Activated gamma-delta T cell (primary cell): ENCODE measurements around the gene FBXO21.
"Not testable (repeated sequence)": the region's sequence is repeated elsewhere in the genome, so short reads cannot be mapped to it uniquely, and the experiment has no call there.

ENCODE experiments used
- DNase-seq: peaks from one replicate; lab custom pipeline; 2025; lab: John Stamatoyannopoulos, UW

Gene FBXO21

GRCh38 chr12:117102800-117103181 lies 87.5 kb downstream of the FBXO21 start:
- no peak for DNase-seq

DNA sequence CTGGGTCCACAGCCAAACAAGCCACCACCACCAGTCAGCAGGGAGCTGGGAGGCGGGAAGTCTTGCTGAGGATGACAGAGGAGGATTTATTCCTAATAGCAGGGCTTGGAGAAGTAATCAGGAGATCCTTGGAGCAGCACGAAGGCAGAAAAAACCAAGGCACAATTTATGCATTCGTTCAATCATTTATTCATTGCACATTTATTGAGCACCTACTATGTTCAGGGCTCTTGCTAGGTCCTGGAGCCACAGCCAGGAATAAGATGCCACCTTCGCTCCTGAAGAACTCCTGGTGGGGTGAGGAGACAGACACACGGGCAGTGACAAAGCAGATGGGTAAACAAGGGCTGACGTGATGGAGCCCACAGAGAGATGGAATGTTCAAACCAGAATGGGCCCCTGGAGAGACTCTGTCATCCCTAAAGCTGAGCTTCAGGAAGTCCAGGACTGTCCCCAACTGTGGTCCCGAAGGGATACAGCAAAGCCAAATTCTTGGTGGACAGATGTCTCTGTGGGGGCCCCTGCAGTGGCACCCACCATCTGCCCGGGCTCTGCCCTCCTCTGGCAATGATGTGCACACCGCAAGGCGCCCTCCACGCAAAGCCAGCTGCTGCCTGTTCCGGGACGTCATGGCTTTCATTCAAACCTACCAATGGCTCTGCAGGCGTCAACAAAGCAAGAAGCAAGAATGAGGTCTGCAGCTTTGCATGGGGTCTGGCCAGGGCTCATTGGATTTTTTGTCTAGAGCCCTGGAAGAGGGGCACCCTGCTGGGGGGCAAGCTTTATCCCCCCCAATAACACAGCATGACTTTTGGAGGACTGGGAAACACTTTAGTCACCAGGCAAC lies 88.1 kb downstream of the FBXO21 start:
- no peak for DNase-seq

DNA sequence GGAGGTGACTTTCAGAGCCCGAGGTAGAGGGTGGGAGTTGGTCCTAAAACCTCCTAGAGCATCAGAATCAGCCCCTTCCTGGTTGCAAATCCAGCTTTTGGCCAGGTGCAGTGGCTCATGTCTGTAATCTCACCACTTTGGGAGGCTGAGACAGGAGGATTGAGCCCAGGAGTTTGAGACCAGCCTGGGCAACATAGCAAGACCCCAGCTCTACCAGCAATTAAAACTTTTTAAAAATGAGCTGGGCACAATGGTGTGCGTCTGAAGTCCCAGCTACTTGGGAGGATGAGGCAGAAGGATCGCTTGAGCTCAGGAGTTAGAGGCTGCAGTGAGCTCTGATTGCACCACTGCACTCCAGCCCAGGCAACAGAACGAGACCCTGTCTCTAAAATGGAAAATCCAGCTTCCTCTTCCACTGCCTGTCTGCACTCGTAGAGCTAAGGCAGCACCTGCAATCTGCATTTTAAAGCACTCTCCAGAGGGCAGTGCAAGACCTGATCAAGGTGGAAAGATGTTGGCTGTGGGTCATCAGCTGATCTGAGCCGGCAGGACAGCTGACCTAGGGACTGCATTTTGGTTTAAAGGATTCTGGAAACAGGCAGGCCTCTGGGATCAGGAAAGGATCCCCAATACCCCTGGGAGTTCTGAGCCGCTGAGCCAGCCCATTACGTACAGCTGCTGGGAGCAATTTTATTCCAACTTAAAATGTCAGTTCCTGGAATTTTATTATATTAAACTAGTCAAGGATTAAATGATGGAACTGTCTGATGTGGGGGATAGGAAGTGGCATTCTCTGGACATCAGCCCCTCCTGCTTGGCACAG lies 89.2 kb downstream of the FBXO21 start:
- DNase-seq: no peak

DNA sequence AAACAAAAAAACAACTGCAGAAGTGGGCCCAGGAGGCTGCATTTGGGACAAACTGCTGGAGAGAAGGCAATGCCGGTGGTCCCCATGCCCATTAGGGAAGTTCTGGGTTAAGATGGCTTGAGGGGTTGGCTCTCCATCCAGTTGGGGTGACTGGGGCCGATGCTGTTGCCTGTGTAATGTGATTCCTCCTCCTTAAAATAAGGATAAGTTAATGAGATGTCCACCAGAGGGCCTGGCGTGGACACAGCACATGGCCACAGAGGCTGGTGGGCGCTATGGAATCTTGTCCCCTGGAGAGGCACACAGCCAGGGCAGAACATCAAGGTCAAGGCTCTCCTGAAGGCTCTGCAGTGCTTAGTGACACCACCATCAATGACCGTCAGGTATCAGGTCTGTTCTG lies 90.0 kb downstream of the FBXO21 start:
- no peak for DNase-seq

DNA sequence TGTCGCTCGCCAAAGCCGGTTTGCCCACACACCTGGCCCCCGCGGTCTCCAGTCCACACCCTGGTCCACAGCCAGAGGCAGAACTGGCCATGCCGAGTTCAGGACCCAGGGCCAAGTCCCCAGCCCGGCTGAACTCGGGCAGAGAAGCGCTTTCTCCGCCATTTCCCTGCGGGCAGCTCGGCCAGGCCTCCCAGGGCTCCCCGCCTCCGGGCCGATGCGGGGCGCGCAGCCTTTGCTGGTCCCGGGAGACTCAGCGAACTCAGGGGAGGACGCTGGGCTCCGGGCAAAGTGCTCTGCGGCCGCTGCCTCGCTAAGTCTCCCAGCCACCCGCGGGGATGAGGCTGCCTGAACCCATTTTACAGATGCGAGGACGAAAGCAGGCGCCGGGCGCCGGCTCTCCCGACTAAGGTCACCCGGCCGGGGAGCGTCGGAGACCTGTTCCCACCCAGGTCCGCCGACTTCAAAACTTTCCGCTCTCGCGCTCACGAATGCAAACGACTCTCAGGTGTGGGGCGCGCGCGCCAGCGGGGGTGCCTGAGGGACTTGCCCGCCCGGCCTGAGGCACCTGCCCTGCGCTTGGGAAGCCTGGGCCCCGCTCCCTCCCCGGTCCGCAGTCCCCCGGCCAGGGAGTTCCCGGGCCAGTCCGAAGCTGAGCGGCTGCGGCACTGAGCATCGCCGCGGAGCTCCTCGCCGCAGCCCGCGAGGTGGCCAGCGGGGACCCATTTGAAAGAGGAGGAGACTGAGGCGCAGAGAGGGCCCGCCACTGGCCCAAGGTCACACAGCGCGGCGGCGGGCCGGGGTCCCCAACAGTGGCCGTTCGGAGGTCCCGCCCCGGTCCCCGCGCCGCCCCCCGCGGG lies 91.7 kb downstream of the FBXO21 start:
- DNase-seq: no peak

- DNase-seq: no peak
Observed at GRCh38 chr12:117098024-117098360, 92.3 kb downstream of the FBXO21 start.

GRCh38 chr12:117097159-117097558 lies 93.1 kb downstream of the FBXO21 start:
- no peak for DNase-seq

DNA sequence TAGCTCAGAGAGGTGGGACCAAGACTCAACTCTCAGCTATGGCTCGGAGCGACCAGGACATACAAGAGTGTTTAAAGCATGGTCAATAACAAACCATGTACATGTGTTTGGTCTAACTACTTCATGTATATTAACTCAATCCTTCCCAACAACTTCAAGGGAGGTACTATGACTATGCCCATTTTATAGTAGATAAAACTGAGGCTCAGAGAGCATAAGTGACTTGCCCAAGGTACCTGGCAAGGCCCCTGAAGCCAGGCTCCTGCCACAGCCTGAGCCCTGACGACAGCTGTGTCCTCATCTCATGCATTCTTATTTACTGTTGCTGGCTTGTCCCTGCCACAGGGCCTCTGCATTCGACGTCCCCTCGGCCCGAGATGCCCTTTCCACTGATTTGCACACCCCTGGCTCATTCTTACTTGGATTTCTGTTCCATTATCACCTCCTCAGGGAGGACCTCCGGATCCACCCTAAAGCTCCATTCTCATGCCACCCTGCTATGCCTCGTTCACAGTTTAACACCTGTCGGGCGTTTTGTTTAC lies 93.7 kb downstream of the FBXO21 start:
- no peak for DNase-seq

- DNase-seq: not testable (repeated sequence)
Observed at GRCh38 chr12:117095191-117095590, 95.1 kb downstream of the FBXO21 start.

DNA sequence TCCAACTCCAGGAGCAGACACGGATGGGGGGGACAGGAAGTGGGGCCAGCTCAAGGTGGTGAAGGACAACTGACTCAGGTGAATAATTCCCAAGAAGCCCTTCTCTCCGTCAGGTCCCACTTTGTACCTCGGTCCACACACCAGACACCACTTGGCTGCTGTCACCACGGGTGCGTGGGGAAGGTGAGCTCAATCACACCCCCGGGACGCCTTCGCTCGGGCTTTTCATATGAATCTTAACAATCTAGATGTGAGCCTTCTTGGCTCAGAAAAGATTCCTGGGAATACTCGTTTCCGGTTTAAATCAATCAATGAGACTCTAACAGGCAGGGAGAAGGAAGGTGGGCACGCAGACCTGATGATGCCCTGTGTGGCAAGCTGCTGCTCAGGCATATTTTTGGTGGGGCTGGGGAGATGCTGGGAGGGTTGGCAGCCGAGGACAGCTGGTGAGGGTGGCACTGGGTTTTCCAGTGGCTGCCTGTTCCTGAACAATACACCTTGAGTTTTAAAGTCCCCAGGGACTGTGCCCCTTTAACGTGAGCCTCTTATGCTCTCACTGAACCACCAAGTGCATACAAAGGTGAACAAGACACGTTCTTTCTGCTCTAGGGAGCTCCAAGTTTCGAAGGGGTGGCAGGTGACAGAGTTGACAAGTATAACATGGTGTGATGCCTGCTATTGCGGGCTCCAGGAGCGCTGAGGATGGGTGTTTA lies 96.2 kb downstream of the FBXO21 start:
- DNase-seq: no peak

DNA sequence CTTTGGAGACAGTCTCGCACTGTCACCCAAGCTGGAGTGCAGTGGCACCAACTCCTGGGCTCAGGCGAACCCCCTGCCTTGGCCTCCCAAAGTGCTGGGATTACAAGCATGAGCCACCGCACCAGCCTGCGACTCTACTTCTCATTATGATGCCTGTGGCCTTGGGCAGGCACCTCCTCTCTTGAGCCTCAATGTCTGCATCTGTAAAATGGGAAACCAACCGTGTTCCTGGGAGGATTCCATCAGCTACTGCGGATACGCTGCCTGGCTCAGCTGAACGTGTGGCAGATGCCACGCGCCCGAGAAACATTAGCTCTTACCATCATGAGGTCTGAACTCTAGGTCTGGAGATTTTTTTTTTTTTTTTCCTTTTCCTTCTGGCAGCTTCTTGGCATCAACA lies 96.8 kb downstream of the FBXO21 start:
- no peak for DNase-seq

DNA sequence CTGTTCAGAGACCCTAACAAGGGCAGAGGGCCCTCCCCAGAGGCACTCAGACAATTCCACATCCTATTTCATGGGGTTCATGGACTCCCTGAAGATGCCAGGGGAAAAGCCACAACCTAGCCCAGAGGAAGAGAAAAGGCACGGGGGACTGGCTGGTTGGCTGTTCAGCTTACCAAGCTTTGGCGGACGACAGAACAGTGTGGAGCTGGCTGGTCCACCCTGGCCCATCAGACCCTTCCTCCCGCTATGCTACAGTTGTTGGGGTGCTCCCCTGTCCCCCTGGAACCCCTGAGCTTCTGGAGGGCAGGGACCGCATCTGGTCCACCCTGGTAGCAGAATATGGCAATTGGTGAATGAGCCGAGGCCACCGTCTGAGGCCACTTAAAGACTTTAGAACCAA lies 97.4 kb downstream of the FBXO21 start:
- DNase-seq: no peak

GRCh38 chr12:117092511-117092780 lies 97.8 kb downstream of the FBXO21 start:
- no peak for DNase-seq
